DOHH2 (cell line): ENCODE data around the gene EN2.

Source experiments
- CTCF ChIP-seq: fragments of 200-600 bp; sonication (generic); IDR thresholded peaks from one replicate; pipeline ENCODE4 v1.5.1; 2014; ENCODE audit warnings: antibody characterized with exemption, mild to moderate bottlenecking, low read depth, low read length; ENCODE audit not compliant: poor library complexity, severe bottlenecking
- EZH2phosphoT487 ChIP-seq: fragments of 200-600 bp; sonication (generic); IDR thresholded peaks from 2 replicates; pipeline ENCODE4 v1.6.1; 2017; ENCODE audit warnings: borderline replicate concordance, mild to moderate bottlenecking, antibody characterized with exemption, low read length, moderate library complexity, mixed read lengths

DNA sequence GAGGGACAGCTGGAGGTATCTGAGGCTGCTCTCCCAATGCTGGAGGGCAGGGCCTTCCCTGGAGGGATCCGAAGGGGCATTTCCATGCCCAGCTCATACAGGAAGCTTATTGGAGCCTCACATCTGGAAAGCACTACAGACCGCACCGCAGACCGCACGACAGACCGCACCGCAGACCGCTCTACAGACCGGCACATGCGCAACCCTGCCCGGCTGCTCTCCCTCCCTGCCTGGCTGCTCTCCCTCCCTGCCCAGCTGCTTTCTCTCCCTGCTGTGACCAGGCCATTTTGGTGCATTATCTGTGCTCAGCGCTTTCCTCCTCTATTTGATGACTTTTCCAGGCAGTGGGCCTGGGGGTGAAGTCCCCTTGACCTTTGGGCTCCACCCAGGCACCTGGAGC lies 39.6 kb upstream of the EN2 start:
- TF ChIP-seq EZH2phosphoT487 (no peak), CTCF (no peak)
